ENCODE results near the gene PHOX2A. TPM values are rescaled to one million over a fixed set of nuclear protein-coding genes. Genes with fewer than 3 reads are reported as not detected.
"Not testable (repeated sequence)": the region's sequence is repeated elsewhere in the genome, so short reads cannot be mapped to it uniquely, and the experiment has no call there.

Gene PHOX2A
- total RNA-seq, 4 donors from 2014 or later: not detected

DNA sequence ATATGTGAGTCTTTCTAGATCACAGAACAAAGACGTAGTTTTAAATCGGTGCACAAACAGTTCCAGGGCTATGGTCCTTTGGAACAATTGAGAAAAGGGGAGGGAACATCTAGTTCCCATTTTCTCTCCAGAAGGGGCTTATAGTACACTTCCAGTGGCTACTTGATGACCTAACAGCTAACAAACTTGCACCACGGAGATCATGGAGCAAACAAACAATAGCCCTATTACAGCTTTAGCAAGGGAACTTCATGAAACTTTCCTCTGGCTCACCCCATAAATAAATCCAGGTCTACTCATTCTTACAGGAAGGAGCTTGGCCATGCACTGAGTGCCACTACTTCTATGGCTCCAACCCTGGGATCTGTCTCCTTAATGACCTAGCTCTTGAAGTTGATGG is 35.7 kb downstream of the PHOX2A start:
- no peak for ATAC-seq (ENCODE audit: low FRiP score)
- TF ChIP-seq, protein P1, sequence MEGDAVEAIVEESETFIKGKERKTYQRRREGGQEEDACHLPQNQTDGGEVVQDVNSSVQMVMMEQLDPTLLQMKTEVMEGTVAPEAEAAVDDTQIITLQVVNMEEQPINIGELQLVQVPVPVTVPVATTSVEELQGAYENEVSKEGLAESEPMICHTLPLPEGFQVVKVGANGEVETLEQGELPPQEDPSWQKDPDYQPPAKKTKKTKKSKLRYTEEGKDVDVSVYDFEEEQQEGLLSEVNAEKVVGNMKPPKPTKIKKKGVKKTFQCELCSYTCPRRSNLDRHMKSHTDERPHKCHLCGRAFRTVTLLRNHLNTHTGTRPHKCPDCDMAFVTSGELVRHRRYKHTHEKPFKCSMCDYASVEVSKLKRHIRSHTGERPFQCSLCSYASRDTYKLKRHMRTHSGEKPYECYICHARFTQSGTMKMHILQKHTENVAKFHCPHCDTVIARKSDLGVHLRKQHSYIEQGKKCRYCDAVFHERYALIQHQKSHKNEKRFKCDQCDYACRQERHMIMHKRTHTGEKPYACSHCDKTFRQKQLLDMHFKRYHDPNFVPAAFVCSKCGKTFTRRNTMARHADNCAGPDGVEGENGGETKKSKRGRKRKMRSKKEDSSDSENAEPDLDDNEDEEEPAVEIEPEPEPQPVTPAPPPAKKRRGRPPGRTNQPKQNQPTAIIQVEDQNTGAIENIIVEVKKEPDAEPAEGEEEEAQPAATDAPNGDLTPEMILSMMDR (IDR thresholded peaks at IDR 0.05): no peak
- DNase-seq (ENCODE audit: low spot score): no peak

DNA sequence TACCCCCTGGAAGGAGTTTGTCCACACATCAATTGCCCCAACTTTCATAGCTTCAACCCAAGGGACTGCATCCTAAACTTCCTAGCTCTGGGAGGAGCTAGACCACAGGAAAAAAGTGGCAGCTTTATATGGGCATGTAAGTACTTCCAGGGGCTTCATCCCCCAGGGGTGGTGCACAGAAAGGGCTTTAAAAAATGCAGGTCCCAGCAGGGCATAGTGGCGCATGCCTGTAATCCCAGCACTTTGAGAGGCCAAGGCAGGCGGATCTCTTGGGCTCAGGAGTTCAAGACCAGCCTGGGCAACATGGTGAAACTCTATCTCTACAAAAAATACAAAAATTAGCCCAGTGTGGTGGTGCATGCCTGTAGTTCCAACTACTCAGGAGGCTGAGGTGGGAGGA is 37.2 kb downstream of the PHOX2A start:
- not testable (repeated sequence) for ATAC-seq (ENCODE audit: low FRiP score); DNase-seq (ENCODE audit: low spot score)

DNA sequence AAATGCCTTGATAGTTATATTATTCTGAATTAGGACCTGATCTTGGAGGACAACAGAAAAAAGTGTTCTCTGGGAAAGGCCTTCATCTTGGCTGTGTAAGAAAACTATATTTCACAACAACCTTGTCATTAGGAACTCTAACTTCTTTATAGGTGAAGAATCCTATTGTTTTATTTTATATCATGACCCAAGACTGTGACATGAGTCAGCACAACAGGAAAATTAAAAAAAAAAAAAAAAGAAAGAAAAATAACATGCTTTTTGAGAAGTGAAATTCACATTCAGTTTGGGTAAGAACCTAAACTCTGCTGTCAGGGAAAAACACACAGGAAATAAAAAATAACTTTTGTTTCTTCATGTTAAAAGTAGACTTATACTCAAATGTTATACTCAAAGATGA is 39.1 kb downstream of the PHOX2A start:
- no peak for DNase-seq (ENCODE audit: low spot score)
- TF ChIP-seq, protein P1 (IDR thresholded peaks at IDR 0.05): no peak
- ATAC-seq (ENCODE audit: low FRiP score): no peak

DNA sequence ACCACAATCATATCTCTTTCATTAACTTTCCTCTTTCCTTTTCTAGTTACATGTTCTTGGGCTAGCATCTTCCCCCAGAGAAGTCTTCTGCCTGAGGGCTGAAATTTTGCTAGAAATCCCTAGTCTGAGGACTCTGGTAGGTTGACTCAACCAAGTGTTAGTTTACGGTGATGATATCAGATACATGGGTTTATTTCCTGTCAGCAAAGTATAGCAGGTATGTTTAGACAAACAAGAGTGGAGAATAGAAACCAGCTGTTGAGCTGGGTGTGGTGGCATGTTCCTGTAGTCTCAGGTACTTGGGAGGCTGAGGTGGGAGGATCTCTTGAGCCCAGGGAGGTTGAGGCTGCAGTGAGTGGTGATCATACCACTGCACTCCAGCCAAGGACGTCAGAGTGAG is 40.8 kb downstream of the PHOX2A start:
- ATAC-seq (ENCODE audit: low FRiP score): no peak
- no peak for DNase-seq (ENCODE audit: low spot score)
- TF ChIP-seq, protein P1 (IDR thresholded peaks at IDR 0.05): no peak

DNA sequence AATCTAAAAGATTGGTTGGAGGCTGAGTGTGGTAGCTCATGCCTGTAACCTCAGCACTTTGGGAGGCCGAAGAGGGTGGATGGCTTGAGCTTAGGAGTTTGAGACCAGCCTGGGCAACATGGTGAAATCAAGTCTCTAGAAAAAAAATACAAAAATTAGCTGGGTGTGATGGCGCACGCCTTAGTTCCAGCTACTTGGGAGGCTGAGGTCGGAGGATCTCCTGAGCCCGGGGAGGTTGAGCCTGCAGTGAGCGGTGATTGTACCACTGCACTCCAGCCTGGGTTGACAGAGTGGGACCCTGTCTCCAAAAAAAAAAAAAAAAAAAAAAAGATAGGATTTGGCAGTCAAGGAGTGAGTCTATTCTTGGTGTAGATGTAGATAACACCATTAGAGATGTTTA is 41.4 kb downstream of the PHOX2A start:
- TF ChIP-seq, protein P1 (IDR thresholded peaks at IDR 0.05): no peak
- ATAC-seq (ENCODE audit: low FRiP score) (no peak), DNase-seq (ENCODE audit: low spot score) (no peak)

DNA sequence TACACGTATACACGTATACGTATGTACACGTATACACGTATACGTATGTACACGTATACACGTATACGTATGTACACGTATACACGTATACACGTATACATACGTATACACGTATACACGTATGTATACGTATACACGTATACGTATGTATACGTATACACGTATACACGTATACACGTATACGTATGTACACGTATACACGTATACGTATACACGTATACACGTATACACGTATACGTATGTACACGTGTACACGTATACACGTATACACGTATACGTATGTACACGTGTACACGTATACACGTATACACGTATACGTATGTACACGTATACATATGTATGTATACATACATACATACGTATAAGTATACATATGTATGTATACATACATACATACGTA is 42.5 kb downstream of the PHOX2A start:
- not testable (repeated sequence) for DNase-seq (ENCODE audit: low spot score); ATAC-seq (ENCODE audit: low FRiP score)

DNA sequence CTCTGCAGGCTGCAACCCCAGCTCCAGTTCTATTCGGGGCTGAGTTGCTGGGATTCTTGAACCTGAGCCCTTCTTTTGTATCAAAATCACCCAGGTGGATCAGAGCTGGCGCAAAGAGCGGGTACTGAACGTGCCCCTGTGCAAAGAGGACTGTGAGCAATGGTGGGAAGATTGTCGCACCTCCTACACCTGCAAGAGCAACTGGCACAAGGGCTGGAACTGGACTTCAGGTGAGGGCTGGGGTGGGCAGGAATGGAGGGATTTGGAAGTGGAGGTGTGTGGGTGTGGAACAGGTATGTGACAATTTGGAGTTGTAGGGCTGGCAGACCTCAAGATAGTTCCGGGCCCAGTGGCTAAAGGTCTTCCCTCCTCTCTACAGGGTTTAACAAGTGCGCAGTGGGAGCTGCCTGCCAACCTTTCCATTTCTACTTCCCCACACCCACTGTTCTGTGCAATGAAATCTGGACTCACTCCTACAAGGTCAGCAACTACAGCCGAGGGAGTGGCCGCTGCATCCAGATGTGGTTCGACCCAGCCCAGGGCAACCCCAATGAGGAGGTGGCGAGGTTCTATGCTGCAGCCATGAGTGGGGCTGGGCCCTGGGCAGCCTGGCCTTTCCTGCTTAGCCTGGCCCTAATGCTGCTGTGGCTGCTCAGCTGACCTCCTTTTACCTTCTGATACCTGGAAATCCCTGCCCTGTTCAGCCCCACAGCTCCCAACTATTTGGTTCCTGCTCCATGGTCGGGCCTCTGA is 48.3 kb downstream of the PHOX2A start:
- TF ChIP-seq, protein P1 (IDR thresholded peaks at IDR 0.05): no peak
- ATAC-seq (ENCODE audit: low FRiP score) (no peak), DNase-seq (ENCODE audit: low spot score) (no peak)

DNA sequence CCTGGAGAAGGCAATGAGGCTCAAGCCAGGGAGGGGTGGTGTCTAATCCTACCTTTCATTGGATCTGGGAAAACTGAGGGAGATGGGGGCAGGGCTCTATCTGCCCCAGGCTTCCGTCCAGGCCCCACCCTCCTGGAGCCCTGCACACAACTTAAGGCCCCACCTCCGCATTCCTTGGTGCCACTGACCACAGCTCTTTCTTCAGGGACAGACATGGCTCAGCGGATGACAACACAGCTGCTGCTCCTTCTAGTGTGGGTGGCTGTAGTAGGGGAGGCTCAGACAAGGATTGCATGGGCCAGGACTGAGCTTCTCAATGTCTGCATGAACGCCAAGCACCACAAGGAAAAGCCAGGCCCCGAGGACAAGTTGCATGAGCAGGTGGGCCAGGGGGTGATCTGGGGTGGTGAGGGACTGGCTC is 52.0 kb downstream of the PHOX2A start, which contains the start of gene FOLR1:
Gene FOLR1, plus strand, starts transcription at position 180 of the 421 bp plus-strand sequence. Its CDS starts 34 bp downstream, at position 214.
- DNase-seq (ENCODE audit: low spot score): no peak
- TF ChIP-seq, protein P1 (IDR thresholded peaks at IDR 0.05): no peak
- ATAC-seq (ENCODE audit: low FRiP score): no peak
